COLO668 (cell line): ENCODE results near the gene EPN3.

Experiments
- DNase-seq: peaks from one replicate; lab custom pipeline; 2025; ENCODE audit not compliant: unreplicated experiment; lab: John Stamatoyannopoulos, UW

EPN3 gene

GRCh38 chr17:50586421-50587247 is 54.1 kb downstream of the EPN3 start:
- DNase-seq: no peak

GRCh38 chr17:50587571-50587970 is 55.0 kb downstream of the EPN3 start:
- no peak for DNase-seq

- DNase-seq: no peak
Observed at GRCh38 chr17:50588391-50589049, 56.0 kb downstream of the EPN3 start.

- no peak for DNase-seq
Observed at GRCh38 chr17:50589095-50589705, 56.7 kb downstream of the EPN3 start.

- no peak for DNase-seq
Observed at GRCh38 chr17:50590946-50591737, 58.6 kb downstream of the EPN3 start.

- DNase-seq: peak; percentile 76
Observed at GRCh38 chr17:50593321-50593720, 60.8 kb downstream of the EPN3 start.
